Measurements from ENCODE around the gene SHPK.

Gene SHPK

DNA sequence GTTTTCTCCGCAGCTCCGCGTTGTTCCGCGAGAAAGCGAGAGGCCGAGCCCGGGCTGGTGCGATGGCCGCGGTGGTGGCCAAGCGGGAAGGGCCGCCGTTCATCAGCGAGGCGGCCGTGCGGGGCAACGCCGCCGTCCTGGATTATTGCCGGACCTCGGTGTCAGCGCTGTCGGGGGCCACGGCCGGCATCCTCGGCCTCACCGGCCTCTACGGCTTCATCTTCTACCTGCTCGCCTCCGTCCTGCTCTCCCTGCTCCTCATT lies 33.0 kb upstream of the SHPK start:
- TF ChIP-seq, protein P1, sequence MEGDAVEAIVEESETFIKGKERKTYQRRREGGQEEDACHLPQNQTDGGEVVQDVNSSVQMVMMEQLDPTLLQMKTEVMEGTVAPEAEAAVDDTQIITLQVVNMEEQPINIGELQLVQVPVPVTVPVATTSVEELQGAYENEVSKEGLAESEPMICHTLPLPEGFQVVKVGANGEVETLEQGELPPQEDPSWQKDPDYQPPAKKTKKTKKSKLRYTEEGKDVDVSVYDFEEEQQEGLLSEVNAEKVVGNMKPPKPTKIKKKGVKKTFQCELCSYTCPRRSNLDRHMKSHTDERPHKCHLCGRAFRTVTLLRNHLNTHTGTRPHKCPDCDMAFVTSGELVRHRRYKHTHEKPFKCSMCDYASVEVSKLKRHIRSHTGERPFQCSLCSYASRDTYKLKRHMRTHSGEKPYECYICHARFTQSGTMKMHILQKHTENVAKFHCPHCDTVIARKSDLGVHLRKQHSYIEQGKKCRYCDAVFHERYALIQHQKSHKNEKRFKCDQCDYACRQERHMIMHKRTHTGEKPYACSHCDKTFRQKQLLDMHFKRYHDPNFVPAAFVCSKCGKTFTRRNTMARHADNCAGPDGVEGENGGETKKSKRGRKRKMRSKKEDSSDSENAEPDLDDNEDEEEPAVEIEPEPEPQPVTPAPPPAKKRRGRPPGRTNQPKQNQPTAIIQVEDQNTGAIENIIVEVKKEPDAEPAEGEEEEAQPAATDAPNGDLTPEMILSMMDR (IDR thresholded peaks at IDR 0.05; ENCODE audit: low read length, missing control alignments) = no peak
- peak overlapping the region; percentile 77 for H3K4me3 ChIP-seq (replicated peaks; ENCODE audit: low read depth, low read length)
- DNase-seq (ENCODE audit: low read depth) = no peak

DNA sequence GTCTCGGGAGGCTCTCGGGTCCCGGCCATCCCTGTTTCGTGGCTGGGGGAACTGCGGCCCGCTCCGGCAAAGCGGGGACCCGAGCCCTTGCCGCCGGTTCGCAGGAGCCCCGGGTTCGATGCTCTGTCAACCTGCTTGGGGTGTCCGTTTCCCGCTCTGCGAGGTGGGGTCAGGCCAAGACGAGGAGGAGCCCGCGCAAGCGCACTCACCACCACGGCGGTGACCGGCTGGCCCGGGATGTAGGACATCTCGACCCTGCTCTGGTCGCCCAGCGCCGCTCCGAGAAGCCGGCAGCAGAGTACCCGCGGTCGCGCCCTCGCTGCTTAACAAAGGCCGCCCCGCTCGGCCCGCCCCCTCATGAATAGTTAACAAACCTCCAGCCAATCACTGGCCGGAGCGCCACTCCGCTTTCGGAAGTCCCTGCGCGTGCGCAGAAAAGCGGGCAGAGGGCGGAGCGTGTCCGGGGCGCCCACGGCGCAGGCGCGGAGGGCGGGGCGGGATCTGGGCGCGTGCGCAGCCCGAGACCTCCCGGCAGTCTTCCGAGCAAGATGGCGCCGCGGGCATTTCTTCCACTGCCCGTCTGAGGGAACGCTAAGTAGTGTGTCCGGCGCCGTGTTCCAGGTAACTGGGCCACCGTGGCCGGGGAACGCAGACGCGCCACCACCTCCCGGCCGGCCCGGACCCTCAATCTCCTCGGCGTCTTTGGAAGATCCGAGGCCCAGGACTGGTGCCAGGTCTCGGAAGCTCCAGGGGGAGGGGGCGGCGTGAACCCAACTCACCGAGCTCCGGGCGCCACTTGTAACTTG lies 32.4 kb upstream of the SHPK start, which contains the start of the genes EMC6 and TAX1BP3:
TSS of gene EMC6 (plus strand) at position 534 of the 806 bp plus-strand sequence. CDS start 335 bp downstream, outside the sequence.
TSS of gene TAX1BP3 (minus strand) at position 300 of the 806 bp plus-strand sequence. CDS start at position 248, 52 bp downstream.
- DNase-seq (ENCODE audit: low read depth) = peak; percentile 98
- TF ChIP-seq, protein P1 (IDR thresholded peaks at IDR 0.05; ENCODE audit: low read length, missing control alignments) = no peak
- peak within 1 kb of the TSS; percentile 77 for H3K4me3 ChIP-seq (replicated peaks; ENCODE audit: low read depth, low read length)

DNA sequence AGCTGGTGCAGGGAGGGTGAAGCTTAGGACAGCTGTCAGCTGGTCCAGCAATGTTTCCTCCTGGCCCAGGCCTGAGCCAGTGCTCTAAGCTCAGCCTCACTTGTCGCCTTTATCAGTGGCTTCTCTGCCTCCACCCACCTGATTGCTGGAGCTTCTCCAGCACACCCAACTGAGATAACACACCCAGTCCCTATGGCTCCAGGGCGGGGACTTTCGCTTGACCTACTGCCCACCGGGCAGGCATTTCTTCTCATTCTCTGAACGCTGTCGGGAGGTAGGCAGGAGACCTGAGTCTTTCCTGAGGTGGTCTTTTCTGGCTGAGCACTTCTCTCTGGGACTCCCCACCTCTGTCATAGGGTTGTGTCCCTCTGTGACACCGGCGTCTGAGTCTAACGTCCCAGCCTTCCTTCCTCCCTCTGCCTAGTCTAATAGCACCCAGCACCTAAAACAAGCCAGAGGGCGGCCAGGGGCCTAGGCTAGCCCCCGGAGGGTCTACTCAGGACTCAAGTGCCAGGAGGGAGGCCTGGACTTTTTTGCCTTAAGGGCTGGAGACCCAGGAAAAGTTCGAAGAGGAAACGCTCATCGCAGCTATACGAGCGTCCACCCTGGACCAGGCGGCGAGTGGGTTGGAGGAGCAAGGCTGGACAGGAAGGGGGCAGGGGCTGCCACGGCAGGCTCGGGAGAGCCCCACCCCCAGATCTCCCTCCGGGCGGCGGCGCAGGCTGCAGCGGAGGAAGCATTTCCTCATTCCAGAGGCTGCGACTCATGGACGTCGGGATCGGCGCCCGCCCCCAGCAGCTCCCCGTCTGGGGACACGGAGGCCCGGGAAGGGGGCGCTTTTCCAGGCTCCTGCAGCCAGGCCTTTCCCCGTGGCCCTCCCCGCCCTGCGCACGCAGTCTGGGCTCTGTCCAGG lies 31.6 kb upstream of the SHPK start:
- peak overlapping the region; percentile 77 for H3K4me3 ChIP-seq (replicated peaks; ENCODE audit: low read depth, low read length)
- TF ChIP-seq, protein P1 (IDR thresholded peaks at IDR 0.05; ENCODE audit: low read length, missing control alignments) = no peak
- peak; percentile 93 for DNase-seq (ENCODE audit: low read depth)

DNA sequence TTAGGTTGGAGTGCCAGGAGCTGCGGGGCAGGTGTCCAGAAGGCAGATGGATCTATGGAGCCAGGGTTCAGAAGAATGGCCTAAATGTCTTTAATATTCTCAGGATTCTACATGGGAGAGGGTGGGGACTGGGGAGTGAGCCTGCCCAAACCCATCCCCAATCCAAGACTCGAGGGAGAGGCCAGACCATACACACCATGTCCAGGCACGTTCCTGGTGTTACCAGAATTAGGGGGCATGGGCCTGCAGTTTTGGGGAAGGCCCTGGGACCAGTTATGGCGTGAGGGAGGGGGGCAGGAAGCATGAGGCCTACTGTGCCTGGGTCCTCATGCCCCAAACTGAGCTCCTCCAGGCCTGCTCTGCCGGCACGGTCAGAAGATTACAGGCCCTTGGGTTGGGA lies 30.5 kb upstream of the SHPK start:
- no peak for DNase-seq (ENCODE audit: low read depth)
- H3K4me3 ChIP-seq (replicated peaks; ENCODE audit: low read depth, low read length) = peak overlapping the region; percentile 77
- TF ChIP-seq, protein P1 (IDR thresholded peaks at IDR 0.05; ENCODE audit: low read length, missing control alignments) = no peak

DNA sequence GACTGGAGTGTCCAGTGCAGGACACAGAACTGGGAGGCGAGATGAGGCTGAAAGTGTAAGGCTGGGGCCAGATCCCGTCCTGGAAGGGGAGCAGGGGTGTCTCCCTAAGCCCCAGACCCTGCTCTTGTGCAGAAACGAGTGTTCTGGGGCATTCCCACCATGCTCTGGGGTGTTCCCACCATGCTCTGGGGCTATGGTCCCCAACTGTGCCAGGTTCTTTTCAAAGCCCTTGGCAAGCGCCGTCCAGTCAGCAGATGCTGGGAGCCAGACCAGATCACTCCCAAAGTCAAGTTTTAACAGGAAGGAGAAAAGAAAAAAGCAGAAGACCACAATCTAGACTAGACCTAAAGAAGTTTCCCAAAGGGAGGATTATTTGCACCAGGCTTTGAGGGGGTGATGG lies 29.8 kb upstream of the SHPK start:
- H3K4me3 ChIP-seq (replicated peaks; ENCODE audit: low read depth, low read length) = no peak overlapping the region
- TF ChIP-seq, protein P1 (IDR thresholded peaks at IDR 0.05; ENCODE audit: low read length, missing control alignments) = no peak
- no peak for DNase-seq (ENCODE audit: low read depth)

DNA sequence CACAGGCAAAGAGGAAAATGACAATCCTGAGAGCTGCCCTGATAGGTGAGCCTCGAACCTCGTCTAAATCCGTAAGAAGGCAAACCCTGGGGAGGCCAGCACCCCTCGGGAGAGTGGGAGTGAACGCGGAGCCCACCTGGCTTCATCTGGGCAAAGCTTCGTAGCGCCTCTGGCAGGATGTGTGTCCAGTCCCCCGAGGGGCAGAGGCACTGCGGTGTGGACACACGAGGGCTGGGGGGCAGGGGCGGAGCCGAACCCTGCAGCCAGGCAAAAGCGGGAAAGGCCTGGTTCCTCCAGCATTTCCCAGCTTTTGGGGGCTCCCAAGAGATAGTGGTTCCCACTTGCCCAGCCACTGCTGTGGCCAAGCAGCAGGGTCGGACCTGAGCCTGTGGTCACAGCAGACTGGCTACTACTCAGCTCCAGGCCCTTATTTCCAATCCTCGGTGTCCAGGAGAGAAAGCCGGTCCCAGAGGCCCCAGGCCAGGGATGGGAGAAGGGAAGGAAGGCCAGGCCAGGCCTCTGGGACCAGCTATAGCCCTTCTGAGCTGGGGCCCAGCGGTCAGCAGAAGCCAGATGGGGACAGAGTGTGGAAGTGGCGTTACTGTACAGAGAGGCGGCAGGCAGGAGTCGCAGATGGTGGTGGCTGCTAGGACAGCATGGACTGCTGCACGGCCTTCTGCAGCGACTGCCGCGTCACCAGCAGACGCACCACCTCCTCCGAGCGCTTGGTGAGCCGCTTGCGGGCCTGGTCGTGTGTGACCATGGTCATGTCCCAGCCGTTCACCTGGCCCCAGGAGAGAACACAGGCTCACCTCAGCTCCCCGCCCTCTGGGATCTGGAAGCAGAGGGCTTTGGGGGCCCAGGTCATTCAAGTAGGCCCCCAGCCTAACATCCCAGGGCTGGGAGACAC lies 27.3 kb upstream of the SHPK start:
- H3K4me3 ChIP-seq (replicated peaks; ENCODE audit: low read depth, low read length) = no peak overlapping the region
- DNase-seq (ENCODE audit: low read depth) = no peak
- TF ChIP-seq, protein P1 (IDR thresholded peaks at IDR 0.05; ENCODE audit: low read length, missing control alignments) = no peak
